ENCODE data around the gene CTH. TPM values are rescaled to one million over a fixed set of nuclear protein-coding genes. Genes with fewer than 3 reads are reported as not detected.

The CTH gene
- total RNA-seq, 4 donors from 2014 or later, result 4.9 to 9.7 (median 6.2) TPM

- TF ChIP-seq, protein P1, sequence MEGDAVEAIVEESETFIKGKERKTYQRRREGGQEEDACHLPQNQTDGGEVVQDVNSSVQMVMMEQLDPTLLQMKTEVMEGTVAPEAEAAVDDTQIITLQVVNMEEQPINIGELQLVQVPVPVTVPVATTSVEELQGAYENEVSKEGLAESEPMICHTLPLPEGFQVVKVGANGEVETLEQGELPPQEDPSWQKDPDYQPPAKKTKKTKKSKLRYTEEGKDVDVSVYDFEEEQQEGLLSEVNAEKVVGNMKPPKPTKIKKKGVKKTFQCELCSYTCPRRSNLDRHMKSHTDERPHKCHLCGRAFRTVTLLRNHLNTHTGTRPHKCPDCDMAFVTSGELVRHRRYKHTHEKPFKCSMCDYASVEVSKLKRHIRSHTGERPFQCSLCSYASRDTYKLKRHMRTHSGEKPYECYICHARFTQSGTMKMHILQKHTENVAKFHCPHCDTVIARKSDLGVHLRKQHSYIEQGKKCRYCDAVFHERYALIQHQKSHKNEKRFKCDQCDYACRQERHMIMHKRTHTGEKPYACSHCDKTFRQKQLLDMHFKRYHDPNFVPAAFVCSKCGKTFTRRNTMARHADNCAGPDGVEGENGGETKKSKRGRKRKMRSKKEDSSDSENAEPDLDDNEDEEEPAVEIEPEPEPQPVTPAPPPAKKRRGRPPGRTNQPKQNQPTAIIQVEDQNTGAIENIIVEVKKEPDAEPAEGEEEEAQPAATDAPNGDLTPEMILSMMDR (IDR thresholded peaks at IDR 0.05; ENCODE audit: low read depth), result no peak
These were observed 10.7 kb upstream of the CTH start for GRCh38 chr1:70400335-70400734.

DNA sequence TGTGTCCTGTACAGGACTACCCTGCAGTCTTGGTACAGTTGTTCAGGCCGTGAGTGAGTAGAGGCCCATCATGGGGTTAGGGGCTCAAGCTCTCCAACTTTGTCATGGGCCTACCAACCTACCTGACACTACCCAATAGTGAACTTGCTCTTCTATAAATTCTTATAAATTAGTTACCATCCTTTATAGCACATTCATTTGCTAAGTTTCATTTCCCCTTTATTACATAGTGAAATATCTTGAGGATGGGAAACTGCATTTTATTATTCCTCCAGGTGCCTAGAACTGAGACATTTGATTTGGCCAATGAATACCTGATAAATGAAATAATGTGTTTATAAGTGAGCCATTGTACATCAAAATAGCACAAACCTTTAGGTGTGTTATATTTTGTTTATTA lies 9.1 kb upstream of the CTH start:
- TF ChIP-seq, protein P1 (IDR thresholded peaks at IDR 0.05; ENCODE audit: low read depth), result no peak

- TF ChIP-seq, protein P1 (IDR thresholded peaks at IDR 0.05; ENCODE audit: low read depth), result no peak
These were observed 7.3 kb upstream of the CTH start for GRCh38 chr1:70403759-70404158.

DNA sequence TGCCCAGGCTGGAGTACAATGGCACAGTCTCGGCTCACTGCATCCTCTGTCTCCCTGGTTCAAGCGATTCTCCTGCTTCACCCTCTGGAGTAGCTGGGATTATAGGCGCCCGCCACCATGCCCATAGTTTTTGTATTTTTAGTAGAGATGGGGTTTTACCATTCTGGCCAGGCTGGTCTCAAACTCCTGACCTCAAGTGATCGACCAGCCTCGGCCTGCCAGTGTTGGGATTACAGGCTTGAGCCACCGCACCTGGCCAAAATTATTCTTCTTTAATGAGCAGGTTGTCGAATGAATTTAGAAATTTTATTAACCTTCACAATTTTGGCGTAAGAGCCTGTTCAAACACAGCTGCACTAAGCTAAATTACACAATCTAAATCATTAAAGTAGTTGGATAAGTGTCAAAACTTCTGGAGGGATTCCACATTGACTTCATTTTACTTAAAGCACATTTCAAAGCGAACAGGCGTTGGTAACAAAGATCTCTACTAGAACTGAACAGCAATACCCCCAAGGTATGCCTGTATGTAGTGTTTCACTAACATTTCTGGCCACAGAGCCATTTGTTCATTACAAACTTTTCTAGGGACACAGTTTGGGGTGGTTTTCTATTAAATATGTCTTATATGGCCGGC lies 5.2 kb upstream of the CTH start:
- TF ChIP-seq, protein P1 (IDR thresholded peaks at IDR 0.05; ENCODE audit: low read depth), result no peak

DNA sequence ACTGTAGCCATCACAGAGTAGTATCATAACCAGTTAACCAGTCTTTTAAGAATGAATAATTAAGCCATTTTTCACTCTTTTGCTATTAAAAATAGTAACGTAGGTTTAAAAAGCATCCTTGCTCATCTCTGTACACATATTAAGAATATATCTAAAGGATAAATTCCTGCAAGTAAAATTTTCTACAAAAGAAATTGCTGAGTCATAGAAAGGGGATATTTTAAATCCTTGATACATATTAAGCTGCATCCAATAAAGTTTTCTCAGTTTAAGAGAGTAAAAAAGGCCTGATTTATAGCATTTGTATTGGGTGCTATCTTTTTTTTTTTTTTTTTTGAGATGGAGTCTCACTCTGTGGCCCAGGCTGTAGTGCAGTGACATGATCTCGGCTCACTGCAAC lies 1.9 kb upstream of the CTH start:
- TF ChIP-seq, protein P1 (IDR thresholded peaks at IDR 0.05; ENCODE audit: low read depth), result no peak

DNA sequence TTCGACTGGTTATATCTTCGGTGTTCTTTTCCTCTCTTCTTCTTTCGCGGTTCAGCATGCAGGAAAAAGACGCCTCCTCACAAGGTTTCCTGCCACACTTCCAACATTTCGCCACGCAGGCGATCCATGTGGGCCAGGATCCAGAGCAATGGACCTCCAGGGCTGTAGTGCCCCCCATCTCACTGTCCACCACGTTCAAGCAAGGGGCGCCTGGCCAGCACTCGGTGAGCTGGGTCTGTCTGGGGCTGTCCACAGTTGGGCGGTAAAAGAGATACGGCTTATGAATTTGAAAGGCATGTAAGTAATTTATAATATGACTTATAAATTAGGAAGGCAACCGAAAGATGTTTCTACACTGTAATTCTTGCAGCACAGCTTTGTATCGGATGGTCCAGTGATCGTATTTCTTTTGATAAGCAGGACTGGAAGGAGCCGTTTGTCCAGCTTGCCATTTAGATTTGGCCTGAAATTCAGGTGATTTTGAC lies 334 bp downstream of the CTH start:
- TF ChIP-seq, protein P1 (IDR thresholded peaks at IDR 0.05; ENCODE audit: low read depth), result no peak

- TF ChIP-seq, protein P1 (IDR thresholded peaks at IDR 0.05; ENCODE audit: low read depth), result no peak
These were observed 4.8 kb downstream of the CTH start for GRCh38 chr1:70415882-70416281.

Measured in subcutaneous adipose tissue (tissue), 4 donors.